Right cardiac atrium (tissue), 5 donors: Measurements from ENCODE around the gene FBXO48. TPM values are rescaled to one million over a fixed set of nuclear protein-coding genes. Genes with fewer than 3 reads are reported as not detected.
"Not testable (repeated sequence)": the region's sequence is repeated elsewhere in the genome, so short reads cannot be mapped to it uniquely, and the experiment has no call there.

Experiments
- ATAC-seq, 2 donors: fragments of 200-7000 bp; cut with Tn5 transposase; one replicate each; pipeline versions ENCODE4 v1.8.0 to v1.9.1; 2020; ENCODE audit warnings: moderate library complexity in 2 of 2, mild to moderate bottlenecking in 1 of 2
- DNase-seq, 3 donors: peaks; one replicate each; pipeline ENCODE4 v3.0.0-alpha.2; 2020
- H3K27ac ChIP-seq: one replicate; pipeline ENCODE4 v1.5.1; 2013; ENCODE audit warnings: mild to moderate bottlenecking, low read length, control low read depth, moderate library complexity
- H3K27me3 ChIP-seq: one replicate; pipeline ENCODE4 v1.6.1; 2013; ENCODE audit not compliant: control insufficient read depth, insufficient read depth
- H3K4me1 ChIP-seq: one replicate; pipeline ENCODE4 v1.6.1; 2013; ENCODE audit warnings: low read length; ENCODE audit not compliant: control insufficient read depth, insufficient read depth
- H3K4me3 ChIP-seq: one replicate; pipeline ENCODE4 v1.5.1; 2013; ENCODE audit warnings: low read length, control low read depth
- H3K9me3 ChIP-seq: one replicate; pipeline ENCODE4 v1.6.1; 2013; ENCODE audit warnings: low read length; ENCODE audit not compliant: control insufficient read depth
- WGBS: extraction: QIAGEN DNeasy Blood & Tissue Kit; methylation state at CpG from one replicate; pipeline ENCODE4 v1.1.7; 2013; 5-methylcytosine and 5-hydroxymethylcytosine counted together
- intact Hi-C, 4 donors: fragments of 100-400 bp; cut with DNase I; formaldehyde crosslinking; loops; one replicate each; pipeline versions ENCODE4 v1.11.0 to v1.14.0; 2022 to 2023
- polyA plus RNA-seq: library from polyadenylated mRNA; stranded (reverse); fragments of 200-250 nt; gene quantifications from one replicate; pipeline ENCODE4 v1.2.3, GENCODE V29; 2013
- total RNA-seq, 4 donors: library from RNA; stranded (reverse); fragmentation: NEBNext Ultra II Directional; extraction: Animal tissue kit (Norgen Biotek cat#: 25700); gene quantifications; one replicate each; pipeline ENCODE4 v1.2.1, GENCODE V29; 2021
- donor health status: healthy with polysubstance abuse.
- donor health status: DM: no; HTN: yes; CAD: no.
- donor health status: DM: no; HTN: no; CAD: no.
- donor health status: DM: no; HTN: yes; CAD: no; lungs with severe emphysema.
- donor health status: DM: yes; HTN: yes; CAD: no.

Gene FBXO48
- total and polyA plus RNA-seq, 5 donors = 0.42 to 1.1 (median 0.94) TPM

GRCh38 chr2:68499133-68499532, 32.0 kb upstream of the FBXO48 start:
- ATAC-seq (no peak), DNase-seq (no peak)
- Histone ChIP-seq H3K27ac (no peak overlapping the region), H3K27me3 (no peaks in the 10 kb centered on the region), H3K4me3 (no peak overlapping the region), H3K4me1 (no peaks in the 10 kb centered on the region), H3K9me3 (no peaks in the 10 kb centered on the region)
- intact Hi-C loops = no loop called here

- intact Hi-C loops = no loop called here
- no peaks in the 10 kb centered on the region for H3K27me3 ChIP-seq
- 97% methylated on average over 1 of the region's 1 CpG for WGBS
- H3K9me3 ChIP-seq = no peaks in the 10 kb centered on the region
- ATAC-seq (no peak), DNase-seq (no peak)
- H3K4me1 ChIP-seq = no peaks in the 10 kb centered on the region
- no peak overlapping the region for H3K4me3 ChIP-seq
- H3K27ac ChIP-seq = no peak overlapping the region
Measured at GRCh38 chr2:68491582-68491981, 24.5 kb upstream of the FBXO48 start.

GRCh38 chr2:68489282-68489681, 22.2 kb upstream of the FBXO48 start:
- Histone ChIP-seq H3K27ac (no peak overlapping the region), H3K9me3 (no peaks in the 10 kb centered on the region), H3K27me3 (no peaks in the 10 kb centered on the region), H3K4me3 (no peak overlapping the region), H3K4me1 (no peaks in the 10 kb centered on the region)
- intact Hi-C loops = loop anchor here in 1 of 4 donors (10.0 kb wide), 1 partner anchor 436 kb away; no protein-coding TSS in a partner anchor
- DNase-seq (no peak), ATAC-seq (no peak)
- whole genome bisulfite sequencing = 95% methylated on average over 1 of the region's 1 CpG

- not testable (repeated sequence) for DNase-seq, H3K4me1 ChIP-seq, H3K9me3 ChIP-seq, ATAC-seq, H3K4me3 ChIP-seq, H3K27ac ChIP-seq, H3K27me3 ChIP-seq
- 98% methylated on average over 1 of the region's 1 CpG for WGBS
- intact Hi-C loops = loop anchor here in 1 of 4 donors (10.0 kb wide), 1 partner anchor 436 kb away; no protein-coding TSS in a partner anchor
Measured at GRCh38 chr2:68488605-68489004, 21.5 kb upstream of the FBXO48 start.

GRCh38 chr2:68487773-68488355, 20.8 kb upstream of the FBXO48 start:
- DNase-seq = no peak
- intact Hi-C loops = loop anchor here in 1 of 4 donors (10.0 kb wide), 1 partner anchor 437 kb away; no protein-coding TSS in a partner anchor
- ATAC-seq = no peak
- WGBS = 49% methylated on average over 3 of the region's 3 CpGs
- no peak overlapping the region for H3K27ac ChIP-seq
- H3K27me3 ChIP-seq = no peaks in the 10 kb centered on the region
- no peaks in the 10 kb centered on the region for H3K4me1 ChIP-seq
- no peaks in the 10 kb centered on the region for H3K9me3 ChIP-seq
- no peak overlapping the region for H3K4me3 ChIP-seq

- H3K27me3 ChIP-seq = no peaks in the 10 kb centered on the region
- no peak overlapping the region for H3K27ac ChIP-seq
- intact Hi-C loops = loop anchor here in 1 of 4 donors (10.0 kb wide), 1 partner anchor 442 kb away; no protein-coding TSS in a partner anchor
- no peaks in the 10 kb centered on the region for H3K4me1 ChIP-seq
- no peaks in the 10 kb centered on the region for H3K9me3 ChIP-seq
- no peak for DNase-seq
- no peak overlapping the region for H3K4me3 ChIP-seq
- no peak for ATAC-seq
- 85% methylated on average over 3 of the region's 3 CpGs for WGBS
Measured at GRCh38 chr2:68483011-68483410, 15.9 kb upstream of the FBXO48 start.

GRCh38 chr2:68482296-68482820, 15.3 kb upstream of the FBXO48 start:
- ATAC-seq (no peak), DNase-seq (peak in 1 of 3 donors; percentile 41)
- Histone ChIP-seq H3K4me1 (no peaks in the 10 kb centered on the region), H3K4me3 (no peak overlapping the region), H3K9me3 (no peaks in the 10 kb centered on the region), H3K27ac (no peak overlapping the region), H3K27me3 (no peaks in the 10 kb centered on the region)
- intact Hi-C loops = loop anchor here in 1 of 4 donors (10.0 kb wide), 1 partner anchor 442 kb away; no protein-coding TSS in a partner anchor
- 93% methylated on average over 2 of the region's 2 CpGs for WGBS

GRCh38 chr2:68478688-68479087, 11.6 kb upstream of the FBXO48 start:
- Histone ChIP-seq H3K27me3 (no peaks in the 10 kb centered on the region), H3K4me1 (no peaks in the 10 kb centered on the region), H3K27ac (no peak overlapping the region), H3K9me3 (no peaks in the 10 kb centered on the region), H3K4me3 (no peak overlapping the region)
- 80% methylated on average over 1 of the region's 1 CpG for WGBS
- ATAC-seq (no peak), DNase-seq (no peak)
- intact Hi-C loops = no loop called here

GRCh38 chr2:68476454-68476853, 9.4 kb upstream of the FBXO48 start:
- Histone ChIP-seq H3K4me3 (no peak overlapping the region), H3K4me1 (no peaks in the 10 kb centered on the region), H3K9me3 (no peaks in the 10 kb centered on the region), H3K27me3 (no peaks in the 10 kb centered on the region), H3K27ac (no peak overlapping the region)
- WGBS = 96% methylated on average over 1 of the region's 1 CpG
- DNase-seq = no peak
- ATAC-seq = no peak
- intact Hi-C loops = no loop called here

GRCh38 chr2:68475576-68475975, 8.5 kb upstream of the FBXO48 start:
- H3K4me3 ChIP-seq = no peak overlapping the region
- no peaks in the 10 kb centered on the region for H3K4me1 ChIP-seq
- WGBS = 50% methylated on average over 2 of the region's 2 CpGs
- no peak for DNase-seq
- no peaks in the 10 kb centered on the region for H3K9me3 ChIP-seq
- no peak overlapping the region for H3K27ac ChIP-seq
- no peaks in the 10 kb centered on the region for H3K27me3 ChIP-seq
- no peak for ATAC-seq
- intact Hi-C loops = no loop called here

- Histone ChIP-seq H3K4me1 (no peaks in the 10 kb centered on the region), H3K27me3 (no peaks in the 10 kb centered on the region), H3K9me3 (no peaks in the 10 kb centered on the region), H3K27ac (no peak overlapping the region), H3K4me3 (no peak overlapping the region)
- no peak for DNase-seq
- no peak for ATAC-seq
- intact Hi-C loops = no loop called here
Measured at GRCh38 chr2:68475110-68475509, 8.0 kb upstream of the FBXO48 start.
